OCI-M2 (cell line): ENCODE measurements around the gene ZNF710.
"Not testable (repeated sequence)": the region's sequence is repeated elsewhere in the genome, so short reads cannot be mapped to it uniquely, and the experiment has no call there.

Experiments
- DNase-seq: peaks from one replicate; lab custom pipeline; 2025; ENCODE audit not compliant: unreplicated experiment; lab: John Stamatoyannopoulos, UW

Gene ZNF710

GRCh38 chr15:90058775-90059174 lies 57.7 kb downstream of the ZNF710 start:
- DNase-seq, result no peak

GRCh38 chr15:90059208-90059985 lies 58.3 kb downstream of the ZNF710 start:
- DNase-seq, result no peak

DNA sequence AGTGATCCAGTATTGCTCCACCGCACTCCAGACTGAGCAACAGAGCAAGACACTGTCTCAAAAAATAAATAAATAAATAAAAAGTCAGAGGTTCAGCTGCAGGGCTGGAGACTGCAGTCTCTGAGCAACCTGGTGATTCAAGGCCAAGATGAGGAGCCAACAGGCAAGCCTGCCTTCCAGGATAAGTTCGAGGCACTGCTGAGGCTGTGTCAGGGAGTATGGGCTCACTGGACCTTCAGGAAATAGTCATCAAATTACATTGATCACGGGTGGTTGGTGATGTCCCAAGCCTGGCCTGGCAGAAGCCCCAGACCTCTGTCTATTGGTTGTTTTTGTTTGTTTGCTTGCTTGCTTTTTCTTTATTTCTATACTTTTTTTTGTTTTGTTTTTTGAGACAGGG lies 59.7 kb downstream of the ZNF710 start:
- no peak for DNase-seq

- no peak for DNase-seq
These were observed 60.9 kb downstream of the ZNF710 start for GRCh38 chr15:90062023-90062442.

- no peak for DNase-seq
These were observed 61.4 kb downstream of the ZNF710 start for GRCh38 chr15:90062462-90062932.

- DNase-seq, result no peak
These were observed 62.0 kb downstream of the ZNF710 start for GRCh38 chr15:90062973-90063769.

GRCh38 chr15:90063770-90064247 lies 62.7 kb downstream of the ZNF710 start:
- DNase-seq, result no peak

- DNase-seq, result no peak
These were observed 64.0 kb downstream of the ZNF710 start for GRCh38 chr15:90064911-90065681.

DNA sequence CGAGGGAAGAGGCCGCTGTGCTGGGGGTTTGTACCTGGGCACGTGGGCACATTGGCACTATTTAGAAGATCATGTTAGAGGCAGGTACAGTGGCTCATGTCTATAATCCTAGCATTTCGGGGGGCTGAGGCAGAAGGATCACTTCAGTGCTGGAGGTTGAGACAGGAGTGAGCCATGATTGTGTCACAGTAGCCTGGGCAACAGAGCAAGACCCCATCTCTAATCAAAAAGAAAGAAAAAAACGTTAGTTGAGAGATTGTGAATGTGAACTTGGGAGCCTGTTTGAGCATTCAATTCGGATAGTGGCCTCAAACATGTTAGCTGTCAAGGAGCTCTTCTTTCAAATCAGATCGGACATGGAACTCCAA lies 64.5 kb downstream of the ZNF710 start:
- no peak for DNase-seq

- no peak for DNase-seq
These were observed 66.2 kb downstream of the ZNF710 start for GRCh38 chr15:90067181-90067952.

DNA sequence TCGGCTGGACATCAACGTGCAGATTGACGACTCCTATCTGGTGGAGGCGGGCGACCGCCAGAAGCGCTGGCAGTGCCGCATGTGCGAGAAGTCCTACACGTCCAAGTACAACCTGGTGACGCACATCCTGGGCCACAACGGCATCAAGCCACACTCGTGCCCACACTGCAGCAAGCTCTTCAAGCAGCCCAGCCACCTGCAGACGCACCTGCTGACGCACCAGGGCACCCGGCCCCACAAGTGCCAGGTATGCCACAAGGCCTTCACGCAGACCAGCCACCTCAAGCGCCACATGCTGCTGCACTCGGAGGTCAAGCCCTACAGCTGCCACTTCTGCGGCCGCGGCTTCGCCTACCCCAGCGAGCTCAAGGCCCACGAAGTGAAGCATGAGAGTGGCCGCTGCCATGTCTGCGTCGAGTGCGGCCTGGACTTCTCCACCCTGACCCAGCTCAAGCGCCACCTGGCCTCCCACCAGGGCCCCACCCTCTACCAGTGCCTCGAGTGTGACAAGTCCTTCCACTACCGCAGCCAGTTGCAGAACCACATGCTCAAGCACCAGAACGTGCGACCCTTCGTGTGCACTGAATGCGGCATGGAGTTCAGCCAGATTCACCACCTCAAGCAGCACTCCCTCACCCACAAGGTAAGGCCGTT lies 67.0 kb downstream of the ZNF710 start:
- no peak for DNase-seq

GRCh38 chr15:90070623-90071022 lies 69.5 kb downstream of the ZNF710 start:
- DNase-seq, result not testable (repeated sequence)

DNA sequence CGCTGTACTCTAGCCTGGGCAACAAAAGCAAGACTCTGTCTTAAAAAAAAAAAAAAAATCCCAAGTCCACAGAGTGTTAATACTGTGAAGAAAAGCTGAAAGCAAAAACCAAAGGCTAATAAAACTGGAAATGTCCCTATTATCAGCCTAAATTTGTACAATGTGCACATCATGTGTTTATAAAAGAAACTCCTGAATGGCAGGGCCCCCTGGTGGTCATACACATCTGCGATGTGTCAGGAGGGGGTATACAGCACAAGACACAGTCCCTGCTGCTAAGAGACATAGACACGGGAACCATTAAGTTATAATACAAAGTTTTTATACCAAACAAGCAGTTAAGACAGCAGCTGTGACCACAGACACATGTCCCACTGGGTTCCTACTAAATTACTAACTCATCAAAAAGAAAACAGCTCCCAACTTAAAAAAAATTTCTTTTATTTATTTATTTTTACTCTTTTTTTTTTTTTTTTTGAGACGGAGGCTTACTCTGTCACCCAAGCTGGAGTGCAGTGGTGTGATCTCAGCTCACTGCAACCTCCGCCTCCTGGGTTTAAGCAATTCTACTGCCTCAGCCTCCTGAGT lies 70.2 kb downstream of the ZNF710 start:
- DNase-seq, result peak; percentile 16

- no peak for DNase-seq
These were observed 72.0 kb downstream of the ZNF710 start for GRCh38 chr15:90072978-90073640.

DNA sequence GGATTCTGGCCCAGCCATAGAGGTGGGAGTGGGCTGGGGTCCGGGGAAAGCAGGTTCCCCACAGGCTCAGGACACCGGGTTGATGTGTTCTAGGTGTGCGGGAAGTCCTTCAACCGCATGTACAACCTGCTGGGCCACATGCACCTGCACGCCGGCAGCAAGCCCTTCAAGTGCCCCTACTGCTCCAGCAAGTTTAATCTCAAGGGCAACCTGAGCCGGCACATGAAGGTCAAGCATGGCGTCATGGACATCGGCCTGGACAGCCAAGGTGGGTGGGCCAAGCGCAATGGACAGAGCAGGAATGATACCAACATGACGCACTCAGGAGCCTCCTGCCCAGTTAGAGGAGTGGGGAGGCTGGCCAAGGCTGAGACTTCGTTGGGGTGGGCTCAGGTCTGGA lies 72.9 kb downstream of the ZNF710 start:
- DNase-seq, result no peak

DNA sequence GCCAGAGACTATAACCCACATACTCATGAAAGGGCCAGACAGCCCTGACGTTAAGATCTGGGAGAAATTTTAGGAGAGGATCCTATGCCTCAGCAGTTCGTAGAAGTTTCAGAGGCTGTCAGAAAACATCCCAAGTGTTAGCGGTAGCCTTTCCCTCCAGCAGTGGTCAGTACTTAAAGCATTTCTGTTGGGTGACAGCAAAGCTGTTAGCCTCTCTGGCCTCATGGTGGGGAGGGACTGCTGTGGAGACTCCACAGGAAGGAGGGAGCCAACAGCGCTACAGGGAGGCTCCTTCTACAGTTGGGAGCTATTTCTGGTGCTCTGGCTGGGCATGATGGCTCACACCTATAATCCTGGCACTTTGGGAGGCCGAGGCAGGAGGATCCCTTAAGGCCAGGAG lies 73.8 kb downstream of the ZNF710 start:
- no peak for DNase-seq

DNA sequence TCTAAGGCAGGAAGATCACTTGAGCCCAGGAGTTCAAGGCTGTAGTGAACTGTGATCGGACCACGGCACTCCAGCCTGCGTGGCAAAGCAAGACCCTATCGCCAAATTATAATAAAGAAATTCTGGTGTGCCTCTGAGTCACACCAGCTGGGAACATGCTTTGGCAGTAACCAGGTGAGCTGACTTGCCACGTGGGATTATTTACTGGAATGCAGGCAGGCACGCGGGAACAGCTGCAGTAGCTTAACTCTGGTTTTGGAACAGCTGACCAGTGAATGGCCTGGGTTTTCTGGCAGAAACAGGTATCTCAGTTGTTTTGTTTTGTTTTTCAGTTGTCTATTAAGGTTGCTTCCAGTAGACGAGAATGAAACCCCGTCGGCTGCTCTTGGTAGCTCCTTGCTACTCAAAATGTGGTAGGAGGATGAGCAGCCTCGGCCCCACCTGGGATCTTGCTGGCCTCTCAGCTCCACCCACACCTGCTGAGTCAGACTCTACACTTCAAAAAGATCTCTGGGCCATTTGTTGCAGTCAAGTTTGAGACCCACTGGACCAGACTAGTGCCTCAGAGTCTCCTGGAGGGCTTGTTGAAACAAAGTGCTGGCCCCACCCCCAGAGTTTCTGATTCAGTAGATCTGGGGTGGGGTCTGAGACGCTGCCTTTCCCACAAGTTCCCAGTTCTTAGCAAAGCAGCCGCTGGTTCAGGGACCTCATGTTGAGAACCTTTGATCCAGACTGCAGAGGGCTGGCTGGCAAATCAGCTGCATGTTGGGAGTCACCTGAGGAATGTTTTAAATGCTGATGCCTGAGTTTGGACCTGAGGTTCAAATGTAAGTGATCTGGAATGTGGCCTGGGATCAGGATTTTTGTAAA lies 74.5 kb downstream of the ZNF710 start:
- DNase-seq, result no peak

DNA sequence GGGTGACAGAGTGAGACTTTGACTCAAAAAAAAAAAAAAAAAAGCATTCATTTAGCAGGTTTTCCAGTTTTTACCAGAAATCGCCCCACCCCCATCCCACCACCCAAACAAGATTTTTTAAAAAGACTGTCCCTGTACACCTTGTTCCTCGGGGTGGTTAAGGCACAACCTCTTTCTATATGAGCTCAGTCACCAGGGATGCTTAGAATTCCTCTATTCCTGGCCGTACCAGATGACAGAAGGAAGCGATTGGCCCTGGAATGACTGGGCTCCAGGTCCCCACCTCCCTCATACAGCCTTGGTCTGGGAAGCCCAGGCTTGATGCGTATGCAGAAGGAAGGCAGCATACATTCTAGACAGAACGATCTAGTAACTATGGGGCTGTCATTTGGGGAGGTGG lies 75.6 kb downstream of the ZNF710 start:
- DNase-seq, result no peak
